PFSK-1 (cell line): ENCODE results near the gene LMTK3.

ENCODE experiments used
- POLR2AphosphoS5 ChIP-seq: IDR thresholded peaks from 2 replicates; pipeline ENCODE4 v1.6.1; 2012; ENCODE audit warnings: low read depth, mild to moderate bottlenecking, control low read depth, low read length, moderate library complexity
- SIN3A ChIP-seq: IDR thresholded peaks from 2 replicates; pipeline ENCODE4 v1.6.1; 2012; ENCODE audit warnings: mild to moderate bottlenecking, low read length, moderate library complexity, borderline replicate concordance; ENCODE audit not compliant: insufficient read depth
- TAF1 ChIP-seq: IDR thresholded peaks from 2 replicates; pipeline ENCODE4 v1.6.1; 2012; ENCODE audit warnings: low read length, control low read depth, borderline replicate concordance; ENCODE audit not compliant: insufficient read depth
- TF ChIP-seq, protein P1 (sequence below), 2 experiments: IDR thresholded peaks; 2 replicates each; pipeline versions ENCODE4 v1.6.1 to v1.8.0; 2011 to 2012; ENCODE audit warnings: low read depth in 2 of 2, low read length in 2 of 2, control low read depth in 1 of 2, inconsistent platforms in 1 of 2, mild to moderate bottlenecking in 1 of 2, moderate library complexity in 1 of 2; ENCODE audit not compliant: insufficient read depth in 1 of 2

GRCh38 chr19:48456864-48457263 lies 54.8 kb downstream of the LMTK3 start:
- TF ChIP-seq, protein P1, sequence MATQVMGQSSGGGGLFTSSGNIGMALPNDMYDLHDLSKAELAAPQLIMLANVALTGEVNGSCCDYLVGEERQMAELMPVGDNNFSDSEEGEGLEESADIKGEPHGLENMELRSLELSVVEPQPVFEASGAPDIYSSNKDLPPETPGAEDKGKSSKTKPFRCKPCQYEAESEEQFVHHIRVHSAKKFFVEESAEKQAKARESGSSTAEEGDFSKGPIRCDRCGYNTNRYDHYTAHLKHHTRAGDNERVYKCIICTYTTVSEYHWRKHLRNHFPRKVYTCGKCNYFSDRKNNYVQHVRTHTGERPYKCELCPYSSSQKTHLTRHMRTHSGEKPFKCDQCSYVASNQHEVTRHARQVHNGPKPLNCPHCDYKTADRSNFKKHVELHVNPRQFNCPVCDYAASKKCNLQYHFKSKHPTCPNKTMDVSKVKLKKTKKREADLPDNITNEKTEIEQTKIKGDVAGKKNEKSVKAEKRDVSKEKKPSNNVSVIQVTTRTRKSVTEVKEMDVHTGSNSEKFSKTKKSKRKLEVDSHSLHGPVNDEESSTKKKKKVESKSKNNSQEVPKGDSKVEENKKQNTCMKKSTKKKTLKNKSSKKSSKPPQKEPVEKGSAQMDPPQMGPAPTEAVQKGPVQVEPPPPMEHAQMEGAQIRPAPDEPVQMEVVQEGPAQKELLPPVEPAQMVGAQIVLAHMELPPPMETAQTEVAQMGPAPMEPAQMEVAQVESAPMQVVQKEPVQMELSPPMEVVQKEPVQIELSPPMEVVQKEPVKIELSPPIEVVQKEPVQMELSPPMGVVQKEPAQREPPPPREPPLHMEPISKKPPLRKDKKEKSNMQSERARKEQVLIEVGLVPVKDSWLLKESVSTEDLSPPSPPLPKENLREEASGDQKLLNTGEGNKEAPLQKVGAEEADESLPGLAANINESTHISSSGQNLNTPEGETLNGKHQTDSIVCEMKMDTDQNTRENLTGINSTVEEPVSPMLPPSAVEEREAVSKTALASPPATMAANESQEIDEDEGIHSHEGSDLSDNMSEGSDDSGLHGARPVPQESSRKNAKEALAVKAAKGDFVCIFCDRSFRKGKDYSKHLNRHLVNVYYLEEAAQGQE (IDR thresholded peaks at IDR 0.05; ENCODE audit: insufficient read depth in 1 of 2, low read depth in 2 of 2, low read length in 2 of 2) = no peak
- TF ChIP-seq POLR2AphosphoS5 (no peak), SIN3A (no peak), TAF1 (no peak)
